Upper lobe of left lung (tissue), 4 donors: ENCODE measurements around the gene DUOX1.

Experiments
- POLR2A ChIP-seq, 4 donors: fragments of 450-650 bp; IDR thresholded peaks; one replicate each; pipeline ENCODE4 v1.5.1; 2016 to 2017; ENCODE audit warnings: antibody characterized with exemption in 4 of 4, mild to moderate bottlenecking in 2 of 4
- POLR2AphosphoS5 ChIP-seq, 2 donors: sonication (generic); formaldehyde crosslinking; IDR thresholded peaks; one replicate each; pipeline ENCODE4 v1.5.1; 2017; ENCODE audit warnings: antibody characterized with exemption in 2 of 2
- TF ChIP-seq, protein P1 (sequence below), 6 experiments: fragments of 450-650 bp in 4 of 6; fragments of 200-600 bp in 2 of 6; sonication (generic) in 2 of 6; IDR thresholded peaks; one replicate each; pipeline ENCODE4 v1.5.1; 2016 to 2019; ENCODE audit warnings: antibody characterized with exemption in 6 of 6

DNA sequence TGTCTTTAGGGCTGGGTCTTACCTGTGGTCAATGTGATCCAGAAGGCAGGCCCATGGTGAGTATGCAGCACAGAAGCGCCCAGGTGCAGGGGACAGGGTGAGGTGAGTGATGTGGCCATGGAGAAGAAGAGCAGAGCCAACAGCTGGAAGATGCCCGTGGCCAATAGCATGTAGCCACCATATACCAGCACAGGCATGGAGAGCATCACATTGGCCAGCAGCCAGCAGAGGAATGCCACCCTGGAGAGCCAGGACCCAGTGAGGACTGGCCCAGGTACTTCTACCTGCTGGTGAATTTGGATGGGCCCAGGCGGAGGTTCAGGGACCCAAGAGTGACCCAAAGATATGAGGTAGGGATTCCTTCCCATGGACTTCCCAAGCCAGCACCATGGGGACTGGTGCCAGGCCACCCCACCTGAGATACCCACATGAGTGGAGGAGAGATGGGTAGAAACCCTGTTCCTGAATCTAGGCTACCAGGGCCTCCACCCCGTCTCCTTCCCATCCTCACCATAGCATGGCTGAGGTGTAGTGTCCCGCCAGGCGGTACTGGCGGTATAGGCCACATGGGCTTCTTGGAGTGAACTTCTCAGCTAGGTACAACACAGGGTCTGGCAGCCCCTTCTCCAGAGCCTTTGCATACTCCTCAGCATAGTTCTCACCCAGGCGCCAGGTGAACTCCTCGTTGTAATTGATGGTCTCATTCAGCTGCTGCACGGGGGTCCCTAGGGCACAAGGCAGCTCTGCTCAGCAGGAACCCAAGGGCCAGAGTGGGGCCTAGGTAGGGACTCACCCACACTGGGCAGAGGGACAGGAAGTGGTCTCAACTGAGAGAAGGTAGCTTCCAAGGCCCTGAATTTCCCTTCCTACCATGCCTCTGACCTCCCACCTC is 9.5 kb upstream of the DUOX1 start:
- TF ChIP-seq, protein P1, sequence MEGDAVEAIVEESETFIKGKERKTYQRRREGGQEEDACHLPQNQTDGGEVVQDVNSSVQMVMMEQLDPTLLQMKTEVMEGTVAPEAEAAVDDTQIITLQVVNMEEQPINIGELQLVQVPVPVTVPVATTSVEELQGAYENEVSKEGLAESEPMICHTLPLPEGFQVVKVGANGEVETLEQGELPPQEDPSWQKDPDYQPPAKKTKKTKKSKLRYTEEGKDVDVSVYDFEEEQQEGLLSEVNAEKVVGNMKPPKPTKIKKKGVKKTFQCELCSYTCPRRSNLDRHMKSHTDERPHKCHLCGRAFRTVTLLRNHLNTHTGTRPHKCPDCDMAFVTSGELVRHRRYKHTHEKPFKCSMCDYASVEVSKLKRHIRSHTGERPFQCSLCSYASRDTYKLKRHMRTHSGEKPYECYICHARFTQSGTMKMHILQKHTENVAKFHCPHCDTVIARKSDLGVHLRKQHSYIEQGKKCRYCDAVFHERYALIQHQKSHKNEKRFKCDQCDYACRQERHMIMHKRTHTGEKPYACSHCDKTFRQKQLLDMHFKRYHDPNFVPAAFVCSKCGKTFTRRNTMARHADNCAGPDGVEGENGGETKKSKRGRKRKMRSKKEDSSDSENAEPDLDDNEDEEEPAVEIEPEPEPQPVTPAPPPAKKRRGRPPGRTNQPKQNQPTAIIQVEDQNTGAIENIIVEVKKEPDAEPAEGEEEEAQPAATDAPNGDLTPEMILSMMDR (IDR thresholded peaks at IDR 0.05): no peak
- TF ChIP-seq POLR2A (IDR thresholded peaks at IDR 0.05): no peak
- TF ChIP-seq POLR2AphosphoS5 (IDR thresholded peaks at IDR 0.05): no peak
